CD4-positive, alpha-beta T cell treated with Interleukin-2 at 100 ng/mL for 4 hours (primary cell): Measurements from ENCODE around the gene TIRAP.

Experiments
- DNase-seq: peaks from one replicate; pipeline ENCODE4 v3.0.0-alpha.2; 2020; ENCODE audit warnings: low spot score

TIRAP gene

GRCh38 chr11:126341760-126342161 is 58.9 kb downstream of the TIRAP start:
- no peak for DNase-seq

GRCh38 chr11:126343051-126343450 is 60.2 kb downstream of the TIRAP start:
- DNase-seq, result no peak
